SIG-M5 treated with dmso at 0.1 percent for 504 hours (cell line): Measurements from ENCODE around the gene TNIP2.
"Not testable (repeated sequence)": the region's sequence is repeated elsewhere in the genome, so short reads cannot be mapped to it uniquely, and the experiment has no call there.

Source experiments
- DNase-seq: peaks from one replicate; lab custom pipeline; 2025; ENCODE audit not compliant: unreplicated experiment; lab: John Stamatoyannopoulos, UW

Gene TNIP2

GRCh38 chr4:2745516-2745915 lies 10.6 kb downstream of the TNIP2 start:
- DNase-seq: no peak

DNA sequence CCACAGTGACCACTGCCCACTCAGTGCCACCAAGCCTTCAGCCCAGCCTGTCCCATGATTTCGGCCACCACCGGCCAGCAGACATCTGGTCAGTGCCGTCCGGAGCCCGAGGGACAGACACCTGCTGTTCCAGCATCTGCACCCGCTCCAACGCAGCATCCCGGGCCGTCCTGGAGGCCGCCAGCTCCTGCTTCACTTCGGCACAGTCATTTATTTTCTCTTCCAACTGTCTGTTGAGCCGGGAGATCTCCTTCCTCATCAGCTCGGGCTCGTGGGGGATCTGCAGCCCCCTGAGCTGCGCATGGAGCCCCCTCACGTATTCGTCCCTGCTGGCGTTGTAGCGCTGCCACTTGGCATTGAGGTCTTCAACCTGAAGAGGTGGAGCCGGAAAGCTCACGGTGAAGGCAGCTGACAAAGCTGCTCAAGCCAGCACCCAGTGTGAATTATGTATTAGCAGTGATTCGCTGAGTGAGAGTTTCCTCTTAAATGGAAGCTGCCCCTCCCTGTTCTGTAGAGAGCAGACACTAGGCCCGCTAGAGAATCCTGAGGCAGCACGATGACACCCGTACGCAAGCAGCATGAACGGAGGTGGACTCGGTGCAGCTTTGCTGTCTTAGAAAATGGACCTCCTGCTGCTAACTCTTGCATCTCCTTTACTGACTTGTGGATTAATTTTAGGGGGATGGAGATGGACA lies 11.4 kb downstream of the TNIP2 start:
- DNase-seq: no peak

DNA sequence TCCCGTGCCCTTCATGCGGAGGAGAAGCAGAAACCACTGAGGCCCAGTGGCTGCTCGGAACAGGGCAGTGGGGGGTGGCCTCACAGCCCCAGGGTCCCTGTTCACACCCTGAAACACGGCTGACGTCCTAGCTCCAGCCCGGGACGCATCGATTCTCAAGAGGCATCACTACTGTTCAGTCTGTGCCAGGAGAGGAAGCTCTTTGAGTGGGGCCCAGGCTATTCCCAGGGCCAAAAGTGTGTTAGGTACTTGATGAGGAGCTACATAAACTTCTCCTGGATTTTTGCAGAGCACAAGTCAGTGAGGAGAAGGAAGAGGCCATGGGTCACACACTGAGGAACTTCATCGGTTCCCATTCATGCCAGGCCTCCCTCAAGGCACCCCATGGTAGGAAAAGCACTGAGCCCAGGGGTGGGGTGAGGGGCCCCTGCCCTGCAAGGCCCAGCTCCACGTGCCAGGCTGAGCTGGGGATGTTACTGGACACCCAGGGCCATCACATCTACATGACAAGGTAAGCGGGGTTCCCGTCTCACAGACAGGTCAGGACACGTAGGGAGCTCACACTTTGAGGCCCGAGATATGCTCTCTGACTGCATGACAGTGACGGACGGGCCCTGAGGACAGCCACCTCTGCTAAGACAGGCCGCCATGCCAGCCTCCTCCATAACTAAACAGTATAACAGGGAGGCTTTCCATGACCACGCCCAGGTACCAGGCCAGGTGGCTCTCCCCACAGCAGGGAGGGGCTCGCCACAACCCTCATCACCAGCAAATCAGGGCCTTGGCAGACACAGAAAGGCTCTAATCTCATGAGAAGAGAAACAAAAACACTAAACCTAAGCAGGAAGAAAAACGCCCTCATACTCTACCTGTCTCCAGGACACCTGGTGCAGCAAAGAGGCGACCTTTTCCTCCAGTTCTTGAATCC lies 12.4 kb downstream of the TNIP2 start:
- no peak for DNase-seq

GRCh38 chr4:2742823-2743517 lies 13.2 kb downstream of the TNIP2 start:
- no peak for DNase-seq

DNA sequence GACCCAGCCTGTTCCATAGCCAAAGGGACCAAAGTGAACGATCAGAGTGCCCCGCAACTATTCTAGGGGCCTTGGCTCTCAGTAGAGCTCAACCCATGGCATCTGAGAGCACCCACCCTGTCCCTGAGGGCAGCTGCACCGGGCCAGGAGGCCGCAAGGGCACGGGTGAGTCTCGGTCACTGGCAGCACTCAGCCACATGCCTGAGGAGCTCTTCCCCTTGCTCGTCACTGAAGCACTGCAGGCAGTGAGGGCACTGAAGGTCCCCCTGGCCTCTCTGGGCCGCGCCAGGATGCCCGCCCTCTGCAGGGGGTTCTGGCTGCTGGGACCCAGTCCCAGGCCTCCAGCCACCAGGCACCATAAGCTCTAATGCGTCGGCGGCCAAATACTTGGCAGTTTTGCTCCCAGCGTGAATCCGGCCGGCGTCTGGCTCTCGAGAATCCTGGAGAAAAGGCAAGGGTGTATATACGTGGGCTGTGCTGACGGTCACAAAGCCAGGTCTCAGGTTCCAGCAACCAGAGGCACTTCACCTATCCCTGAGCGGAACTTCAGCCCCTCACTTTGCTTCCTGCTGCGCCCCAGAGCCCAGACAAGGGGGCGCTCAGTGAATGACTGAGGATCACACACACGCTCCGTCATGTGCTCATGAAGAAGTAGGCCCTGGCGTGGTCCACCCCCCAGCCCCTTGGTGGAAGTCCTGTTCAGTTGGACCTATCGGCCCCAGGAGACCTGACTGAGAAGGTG lies 13.9 kb downstream of the TNIP2 start:
- DNase-seq: no peak

- no peak for DNase-seq
Measured at GRCh38 chr4:2741626-2742025, 14.5 kb downstream of the TNIP2 start.

- not testable (repeated sequence) for DNase-seq
Measured at GRCh38 chr4:2738296-2738695, 17.8 kb downstream of the TNIP2 start.

DNA sequence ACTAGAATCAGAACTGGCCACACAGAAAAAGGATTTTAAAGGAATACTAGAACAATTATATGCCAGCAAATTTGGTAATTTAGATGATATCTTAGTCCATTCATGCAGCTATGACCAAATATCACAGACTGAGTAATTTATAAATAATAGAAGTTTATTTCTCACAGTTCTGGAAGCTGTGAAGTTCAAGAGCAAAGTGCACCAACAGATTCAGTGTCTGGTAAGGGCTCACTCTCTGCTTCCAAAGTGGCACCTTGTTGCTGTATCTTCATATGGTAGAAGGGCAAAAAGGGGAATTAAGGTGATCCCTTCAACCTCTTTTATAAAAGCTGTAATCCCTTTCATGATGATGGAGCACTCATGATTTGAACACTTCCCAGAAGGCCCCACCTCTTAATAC lies 20.3 kb downstream of the TNIP2 start:
- no peak for DNase-seq

GRCh38 chr4:2734612-2735011 lies 21.5 kb downstream of the TNIP2 start:
- DNase-seq: peak; percentile 35

DNA sequence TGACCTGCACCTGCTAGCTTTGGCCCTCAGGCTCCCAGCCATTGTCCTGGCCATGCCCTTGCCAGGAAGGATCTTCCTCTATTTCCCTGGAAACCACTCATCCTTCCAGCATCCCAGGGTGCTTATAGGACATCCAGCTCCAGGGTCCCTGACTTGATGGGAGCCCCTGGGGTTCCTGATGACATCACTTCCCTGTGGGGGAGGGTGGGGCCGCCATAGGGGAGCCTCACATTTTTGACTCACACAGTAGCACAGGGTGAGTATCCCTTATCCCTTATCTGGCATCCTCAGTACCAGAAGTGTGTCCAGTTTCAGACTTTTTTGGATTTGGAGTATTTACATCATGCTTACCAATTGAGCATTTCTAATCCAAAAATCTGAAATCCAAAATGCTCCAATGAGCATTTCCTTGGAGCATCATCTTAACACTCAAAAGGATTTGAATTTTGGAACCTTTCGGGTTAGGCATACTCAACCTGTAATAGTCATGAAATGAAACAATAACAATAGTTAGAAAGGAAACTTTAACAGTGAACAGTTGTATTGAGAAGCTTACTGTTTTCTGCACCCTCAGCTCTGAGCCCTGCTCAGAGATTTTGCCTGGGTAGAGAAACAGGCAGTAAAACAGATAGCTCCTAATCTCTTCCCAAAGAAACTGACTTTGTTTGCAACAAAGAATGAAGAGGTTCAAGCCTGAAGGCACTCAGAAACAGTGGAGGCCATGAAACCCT lies 22.1 kb downstream of the TNIP2 start:
- no peak for DNase-seq

- DNase-seq: no peak
Measured at GRCh38 chr4:2733001-2733843, 22.9 kb downstream of the TNIP2 start.

DNA sequence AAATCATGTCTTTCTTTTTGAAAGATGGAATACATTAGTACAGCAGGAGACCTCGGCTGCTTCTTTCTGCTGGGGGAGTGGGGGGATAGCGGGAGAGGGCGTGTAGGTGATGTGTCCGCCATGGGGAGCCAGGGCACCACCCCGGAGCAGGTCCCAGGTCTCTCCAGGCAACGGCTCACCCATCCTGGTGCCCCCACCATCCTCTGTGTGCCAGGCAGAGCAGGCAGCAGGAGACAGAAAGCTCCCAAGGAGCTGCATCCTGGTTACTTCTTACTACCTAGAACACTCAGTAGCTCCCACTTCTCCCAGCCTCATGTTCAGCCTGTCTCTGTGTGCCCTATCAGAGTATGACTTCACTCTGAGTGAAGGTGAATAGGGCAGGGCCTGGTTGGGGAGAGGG lies 23.6 kb downstream of the TNIP2 start:
- DNase-seq: no peak

GRCh38 chr4:2731907-2732317 lies 24.2 kb downstream of the TNIP2 start:
- no peak for DNase-seq

DNA sequence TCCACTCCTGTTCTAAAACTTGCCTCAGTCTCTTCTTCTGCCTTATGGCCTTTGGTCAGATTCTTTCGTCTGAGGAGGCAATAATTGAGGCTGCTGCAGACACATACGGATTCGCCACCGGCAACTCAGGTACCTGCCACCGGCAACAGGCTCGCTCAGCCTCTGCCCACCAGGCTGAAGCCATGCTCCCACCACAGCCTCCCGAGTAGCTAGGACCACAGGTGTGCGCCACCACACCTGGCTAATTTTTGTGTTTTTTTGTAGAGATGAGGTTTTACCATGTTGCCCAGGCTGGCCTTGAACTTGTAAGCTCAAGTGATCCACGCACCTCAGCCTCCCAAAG lies 26.6 kb downstream of the TNIP2 start:
- no peak for DNase-seq

- no peak for DNase-seq
Measured at GRCh38 chr4:2728806-2729532, 27.2 kb downstream of the TNIP2 start.

- no peak for DNase-seq
Measured at GRCh38 chr4:2728221-2728620, 27.9 kb downstream of the TNIP2 start.

- not testable (repeated sequence) for DNase-seq
Measured at GRCh38 chr4:2726881-2727280, 29.3 kb downstream of the TNIP2 start.

GRCh38 chr4:2725380-2725779 lies 30.8 kb downstream of the TNIP2 start:
- DNase-seq: no peak

DNA sequence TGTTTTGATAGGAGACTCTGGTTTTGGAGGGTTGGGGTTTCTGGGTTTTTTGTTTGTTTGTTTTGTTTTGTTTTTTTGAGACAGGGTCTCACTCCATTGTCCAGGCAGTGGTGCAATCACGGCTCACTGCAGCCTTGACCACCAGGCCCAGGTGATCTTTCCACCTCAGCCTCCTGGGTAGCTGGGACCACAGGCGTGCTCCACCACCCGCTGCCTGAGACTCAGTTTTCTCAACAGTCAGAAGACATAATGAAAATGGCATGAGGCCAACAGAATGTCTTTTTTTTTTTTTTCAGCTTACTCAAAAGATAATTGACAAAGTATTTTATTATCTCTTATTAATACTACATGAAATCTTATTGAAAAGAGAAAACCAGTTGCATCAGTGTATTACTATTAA lies 32.4 kb downstream of the TNIP2 start:
- no peak for DNase-seq
